ENCODE data around the gene SCYL1.
"Not testable (repeated sequence)": the region's sequence is repeated elsewhere in the genome, so short reads cannot be mapped to it uniquely, and the experiment has no call there.

SCYL1 gene

GRCh38 chr11:65557280-65558001 lies 32.6 kb downstream of the SCYL1 start:
- peak in 19 of 42 donors; percentile 27 to 65 (median 53) for DNase-seq
- intact Hi-C loops (cut with DNase I) = no loop called here

GRCh38 chr11:65558002-65558929 lies 33.4 kb downstream of the SCYL1 start, which contains the start of gene LTBP3:
TSS of gene LTBP3 (minus strand) at chr11:65558359. CDS start at chr11:65557959, 400 bp downstream.
- DNase-seq = peak; percentile 57 to 94 (median 86)
- intact Hi-C loops (cut with DNase I) = no loop called here

- DNase-seq = peak; percentile 42 to 90 (median 77)
- intact Hi-C loops (cut with DNase I) = no loop called here
These were observed 34.1 kb downstream of the SCYL1 start for GRCh38 chr11:65558930-65559509.

GRCh38 chr11:65559535-65559934 lies 34.7 kb downstream of the SCYL1 start:
- no peak for DNase-seq
- intact Hi-C loops (cut with DNase I) = no loop called here

GRCh38 chr11:65559951-65560537 lies 35.2 kb downstream of the SCYL1 start:
- DNase-seq = peak in 3 of 42 donors; percentile 35 to 70 (median 44)
- intact Hi-C loops (cut with DNase I) = no loop called here

GRCh38 chr11:65560555-65561418 lies 35.9 kb downstream of the SCYL1 start:
- intact Hi-C loops (cut with DNase I) = no loop called here
- peak in 37 of 42 donors; percentile 51 to 86 (median 70) for DNase-seq

GRCh38 chr11:65562020-65562419 lies 37.1 kb downstream of the SCYL1 start:
- no peak for DNase-seq
- intact Hi-C loops (cut with DNase I) = no loop called here

- intact Hi-C loops (cut with DNase I) = no loop called here
- DNase-seq = no peak
These were observed 37.9 kb downstream of the SCYL1 start for GRCh38 chr11:65562788-65563187.

GRCh38 chr11:65563601-65564000 lies 38.7 kb downstream of the SCYL1 start:
- intact Hi-C loops (cut with DNase I) = no loop called here
- no peak for DNase-seq

- DNase-seq; intact Hi-C loops (cut with DNase I): not testable (repeated sequence)
These were observed 40.1 kb downstream of the SCYL1 start for GRCh38 chr11:65564879-65565559.

- intact Hi-C loops (cut with DNase I) = no loop called here
These were observed 41.0 kb downstream of the SCYL1 start for GRCh38 chr11:65565624-65566453.

GRCh38 chr11:65569164-65569972 lies 44.5 kb downstream of the SCYL1 start:
- intact Hi-C loops (cut with DNase I) = no loop called here

More at GRCh38 chr11:65565624-65566453, 41.0 kb downstream of the SCYL1 start:
- DNase-seq = no peak

GRCh38 chr11:65569973-65570918 lies 45.4 kb downstream of the SCYL1 start, which contains the start of gene ZNRD2:
TSS of gene ZNRD2 (plus strand) at chr11:65570477. CDS start at chr11:65570492, 15 bp downstream.
- DNase-seq = peak; percentile 95 to 100 (median 99)
- intact Hi-C loops (cut with DNase I) = loop anchor here (2.0 kb wide), 2 partner anchors 29 to 45 kb away; partner anchors contain the start of genes MAP3K11 and PCNX3

More at GRCh38 chr11:65569164-65569972, 44.5 kb downstream of the SCYL1 start:
- peak in 6 of 42 donors; percentile 41 to 73 (median 56) for DNase-seq

- intact Hi-C loops (cut with DNase I) = loop anchor here (2.0 kb wide), 2 partner anchors 31 to 43 kb away; partner anchors contain the start of genes MAP3K11 and PCNX3
These were observed 46.5 kb downstream of the SCYL1 start for GRCh38 chr11:65571420-65571819.

More at GRCh38 chr11:65571420-65571819, 46.5 kb downstream of the SCYL1 start:
- DNase-seq = no peak

Measured in head of caudate nucleus (tissue), 42 donors.